ENCODE results near the gene ZNF780B. TPM values are rescaled to one million over a fixed set of nuclear protein-coding genes. Genes with fewer than 3 reads are reported as not detected.

ZNF780B gene
- polyA plus RNA-seq, 1 donor from 2014 or later = 28.8 TPM

- TF ChIP-seq EZH2 (IDR thresholded peaks at IDR 0.05; ENCODE audit: borderline replicate concordance, insufficient read depth, low read length, poor library complexity, severe bottlenecking) = no peak
- no peak for TF ChIP-seq MXI1 (conservative IDR thresholded peaks at IDR 0.05; ENCODE audit: poor library complexity, severe bottlenecking)
- TF ChIP-seq CTCF (IDR thresholded peaks at IDR 0.05; ENCODE audit: poor library complexity, severe bottlenecking) = no peak
- no peak for TF ChIP-seq EP300 (conservative IDR thresholded peaks at IDR 0.05; ENCODE audit: poor library complexity, severe bottlenecking)
- Histone ChIP-seq H3K36me3 (ENCODE audit: insufficient read depth, low read length) (no peaks in the 10 kb centered on the region), H3K27ac (ENCODE audit: low read length) (no peak overlapping the region), H3K9ac (ENCODE audit: low read length) (no peak overlapping the region), H3F3A (ENCODE audit: insufficient read depth, low read length, poor library complexity, severe bottlenecking) (peaks cover 3% of the 10 kb centered on the region), H3K4me2 (ENCODE audit: low read length) (no peak overlapping the region), H3K9me2 (ENCODE audit: insufficient read depth, low read length) (no peaks in the 10 kb centered on the region), H4K20me1 (ENCODE audit: insufficient read depth) (no peaks in the 10 kb centered on the region), H3K4me3 (ENCODE audit: low read length) (no peak overlapping the region), H3K79me2 (replicated peaks; ENCODE audit: insufficient read depth, low read length) (peaks cover 23% of the 10 kb centered on the region), H2AFZ (ENCODE audit: low read depth, low read length) (no peak overlapping the region), H3K9me3 (ENCODE audit: low read length) (peaks cover 6% of the 10 kb centered on the region), H3K27me3 (ENCODE audit: insufficient read depth, low read depth, low read length) (no peaks in the 10 kb centered on the region)
Measured at GRCh38 chr19:39994361-39994760, 61.7 kb downstream of the ZNF780B start.

- Histone ChIP-seq H3K27me3 (ENCODE audit: insufficient read depth, low read depth, low read length) (no peaks in the 10 kb centered on the region), H3K4me3 (ENCODE audit: low read length) (no peak overlapping the region), H3K27ac (ENCODE audit: low read length) (no peak overlapping the region), H3K9me2 (ENCODE audit: insufficient read depth, low read length) (no peaks in the 10 kb centered on the region), H3K9me3 (ENCODE audit: low read length) (peaks cover 6% of the 10 kb centered on the region), H4K20me1 (ENCODE audit: insufficient read depth) (no peaks in the 10 kb centered on the region), H3K9ac (ENCODE audit: low read length) (no peak overlapping the region), H3K4me2 (ENCODE audit: low read length) (no peak overlapping the region), H3F3A (ENCODE audit: insufficient read depth, low read length, poor library complexity, severe bottlenecking) (peaks cover 3% of the 10 kb centered on the region), H3K36me3 (ENCODE audit: insufficient read depth, low read length) (no peaks in the 10 kb centered on the region), H3K79me2 (replicated peaks; ENCODE audit: insufficient read depth, low read length) (peaks cover 23% of the 10 kb centered on the region), H2AFZ (ENCODE audit: low read depth, low read length) (no peak overlapping the region)
- no peak for TF ChIP-seq REST (IDR thresholded peaks at IDR 0.05; ENCODE audit: borderline replicate concordance)
- no peak for TF ChIP-seq CTCF (IDR thresholded peaks at IDR 0.05; ENCODE audit: poor library complexity, severe bottlenecking)
- no peak for TF ChIP-seq RAD21 (conservative IDR thresholded peaks at IDR 0.05)
- no peak for TF ChIP-seq SMC3 (conservative IDR thresholded peaks at IDR 0.05; ENCODE audit: poor library complexity)
- TF ChIP-seq EZH2 (IDR thresholded peaks at IDR 0.05; ENCODE audit: borderline replicate concordance, insufficient read depth, low read length, poor library complexity, severe bottlenecking) = no peak
- no peak for TF ChIP-seq TAF1 (IDR thresholded peaks at IDR 0.05; ENCODE audit: low read depth)
- no peak for TF ChIP-seq MXI1 (conservative IDR thresholded peaks at IDR 0.05; ENCODE audit: poor library complexity, severe bottlenecking)
- TF ChIP-seq POLR2AphosphoS5 (IDR thresholded peaks at IDR 0.05) = no peak
- no peak for TF ChIP-seq EP300 (conservative IDR thresholded peaks at IDR 0.05; ENCODE audit: poor library complexity, severe bottlenecking)
Measured at GRCh38 chr19:39993605-39994004, 62.4 kb downstream of the ZNF780B start.
